Left lung (tissue), 10 donors: ENCODE measurements around the gene WNT11. TPM values are rescaled to one million over a fixed set of nuclear protein-coding genes. Genes with fewer than 3 reads are reported as not detected.
A peak's percentile ranks its signal among the peaks of the same experiment; 100 is the strongest.

Source experiments
- ATAC-seq: fragments of 200-7000 bp; cut with Tn5 transposase; one replicate; pipeline ENCODE4 v1.9.1; 2020; ENCODE audit warnings: moderate library complexity
- DNase-seq, 4 donors: peaks; one replicate each; pipeline ENCODE4 v3.0.0-alpha.2; 2013 to 2020
- H3K27ac ChIP-seq, 2 donors: fragments of 200-600 bp; sonication (generic) in 1 of 2; one replicate each; pipeline versions ENCODE4 v1.5.0 to v1.8.0; 2020 to 2021
- H3K27me3 ChIP-seq, 2 donors: fragments of 200-600 bp; sonication (generic) in 1 of 2; one replicate each; pipeline versions ENCODE4 v1.5.0 to v1.8.0; 2020 to 2021
- H3K36me3 ChIP-seq, 2 donors: fragments of 200-600 bp; sonication (generic) in 1 of 2; one replicate each; pipeline versions ENCODE4 v1.5.0 to v1.8.0; 2020 to 2021
- H3K4me1 ChIP-seq, 2 donors: fragments of 200-600 bp; one replicate each; pipeline ENCODE4 v1.8.0; 2021
- H3K4me3 ChIP-seq, 2 donors: fragments of 200-600 bp; sonication (generic) in 1 of 2; one replicate each; pipeline versions ENCODE4 v1.5.0 to v1.8.0; 2020 to 2021; ENCODE audit warnings: mild to moderate bottlenecking in 1 of 2
- H3K9me3 ChIP-seq, 2 donors: fragments of 200-600 bp; sonication (generic) in 1 of 2; one replicate each; pipeline versions ENCODE4 v1.5.0 to v1.8.0; 2020 to 2021
- intact Hi-C, 2 donors: fragments of 100-400 bp; cut with DNase I; formaldehyde crosslinking; loops; one replicate each; pipeline versions ENCODE4 v1.11.2 to v1.14.2; 2022
- polyA plus RNA-seq, 6 donors: library from polyadenylated mRNA; unstranded; fragments of 120-200 nt; gene quantifications; one replicate each; pipeline ENCODE4 v1.2.1, GENCODE V29; 2013; ENCODE audit not compliant: insufficient read length in 6 of 6
- total RNA-seq, 2 donors: library from RNA; stranded (reverse); fragmentation: NEBNext Ultra II Directional; extraction: Animal tissue kit (Norgen Biotek cat#: 25700); gene quantifications; one replicate each; pipeline ENCODE4 v1.2.1, GENCODE V29; 2021
- TF ChIP-seq, protein P1 (sequence below), 2 donors: fragments of 200-600 bp; sonication (generic) in 1 of 2; IDR thresholded peaks; one replicate each; pipeline versions ENCODE4 v1.5.0 to v1.8.0; 2021; ENCODE audit warnings: antibody characterized with exemption in 2 of 2
- donor health status: DM: no; HTN: yes; CAD: no.
- donor health status: DM: no; HTN: no; CAD: no.

Gene WNT11
- total and polyA plus RNA-seq, 8 donors, result 1.3 to 64.0 (median 54.3) TPM

DNA sequence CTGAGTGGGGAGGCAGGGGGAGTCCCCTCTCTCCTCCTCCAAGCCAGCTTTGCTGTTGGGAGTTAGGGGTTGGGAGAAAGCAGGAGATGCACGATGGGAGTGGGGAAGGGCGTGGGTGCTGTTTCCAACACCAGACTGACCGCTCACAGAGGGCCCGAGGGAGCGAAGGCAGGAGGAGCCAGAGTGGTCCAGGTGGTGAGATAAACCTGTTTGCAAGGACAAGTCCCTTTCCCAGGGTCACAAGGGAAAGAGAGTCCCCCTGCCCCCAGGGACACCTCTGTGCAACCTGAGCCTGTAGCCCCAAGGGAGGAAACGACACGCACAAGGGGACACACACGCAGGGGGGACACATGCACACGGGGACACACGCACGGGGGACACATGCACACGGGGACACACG lies 42.2 kb downstream of the WNT11 start:
- Histone ChIP-seq H3K27me3 (no peaks in the 10 kb centered on the region), H3K9me3 (no peaks in the 10 kb centered on the region), H3K4me3 (no peak overlapping the region), H3K27ac (no peak overlapping the region), H3K4me1 (no peaks in the 10 kb centered on the region), H3K36me3 (no peaks in the 10 kb centered on the region)
- TF ChIP-seq, protein P1, sequence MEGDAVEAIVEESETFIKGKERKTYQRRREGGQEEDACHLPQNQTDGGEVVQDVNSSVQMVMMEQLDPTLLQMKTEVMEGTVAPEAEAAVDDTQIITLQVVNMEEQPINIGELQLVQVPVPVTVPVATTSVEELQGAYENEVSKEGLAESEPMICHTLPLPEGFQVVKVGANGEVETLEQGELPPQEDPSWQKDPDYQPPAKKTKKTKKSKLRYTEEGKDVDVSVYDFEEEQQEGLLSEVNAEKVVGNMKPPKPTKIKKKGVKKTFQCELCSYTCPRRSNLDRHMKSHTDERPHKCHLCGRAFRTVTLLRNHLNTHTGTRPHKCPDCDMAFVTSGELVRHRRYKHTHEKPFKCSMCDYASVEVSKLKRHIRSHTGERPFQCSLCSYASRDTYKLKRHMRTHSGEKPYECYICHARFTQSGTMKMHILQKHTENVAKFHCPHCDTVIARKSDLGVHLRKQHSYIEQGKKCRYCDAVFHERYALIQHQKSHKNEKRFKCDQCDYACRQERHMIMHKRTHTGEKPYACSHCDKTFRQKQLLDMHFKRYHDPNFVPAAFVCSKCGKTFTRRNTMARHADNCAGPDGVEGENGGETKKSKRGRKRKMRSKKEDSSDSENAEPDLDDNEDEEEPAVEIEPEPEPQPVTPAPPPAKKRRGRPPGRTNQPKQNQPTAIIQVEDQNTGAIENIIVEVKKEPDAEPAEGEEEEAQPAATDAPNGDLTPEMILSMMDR (IDR thresholded peaks at IDR 0.05), result no peak
- ATAC-seq (no peak), DNase-seq (no peak)
- intact Hi-C loops, result no loop called here

DNA sequence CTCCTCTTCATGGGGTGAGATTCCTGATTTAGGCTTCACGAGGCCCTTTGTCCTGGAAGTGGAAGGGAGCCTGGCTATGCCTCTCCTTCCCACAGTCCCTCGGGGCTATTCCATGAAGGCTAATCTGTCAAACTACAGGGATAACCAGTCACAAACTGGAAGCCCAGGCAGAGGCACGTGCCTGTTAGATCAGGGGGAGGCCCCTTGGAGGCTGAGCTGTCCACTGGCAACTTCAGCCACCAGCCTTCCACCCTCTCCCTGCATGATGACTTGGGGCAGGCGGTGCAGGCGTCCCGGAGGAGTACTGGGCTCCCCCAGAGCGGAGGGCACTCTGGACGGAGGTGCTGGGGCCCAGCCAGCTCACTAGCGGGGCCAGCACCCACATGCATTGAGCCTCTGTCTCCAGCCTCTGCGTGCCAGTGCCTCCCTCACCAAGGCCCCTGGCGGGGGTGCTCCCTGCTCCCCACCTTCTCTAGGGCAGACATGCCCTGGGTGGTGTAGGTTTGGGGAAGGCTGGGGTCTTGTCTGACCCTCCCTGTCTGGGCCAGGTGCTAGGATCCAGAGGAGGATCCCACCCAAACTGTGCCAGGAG lies 42.9 kb downstream of the WNT11 start:
- TF ChIP-seq, protein P1 (IDR thresholded peaks at IDR 0.05), result no peak
- ATAC-seq (no peak), DNase-seq (peak in 1 of 4 donors; percentile 54)
- no peaks in the 10 kb centered on the region for H3K4me1 ChIP-seq
- intact Hi-C loops, result no loop called here
- no peak overlapping the region for H3K27ac ChIP-seq
- no peaks in the 10 kb centered on the region for H3K36me3 ChIP-seq
- H3K9me3 ChIP-seq, result no peaks in the 10 kb centered on the region
- H3K4me3 ChIP-seq, result no peak overlapping the region
- H3K27me3 ChIP-seq, result no peaks in the 10 kb centered on the region

DNA sequence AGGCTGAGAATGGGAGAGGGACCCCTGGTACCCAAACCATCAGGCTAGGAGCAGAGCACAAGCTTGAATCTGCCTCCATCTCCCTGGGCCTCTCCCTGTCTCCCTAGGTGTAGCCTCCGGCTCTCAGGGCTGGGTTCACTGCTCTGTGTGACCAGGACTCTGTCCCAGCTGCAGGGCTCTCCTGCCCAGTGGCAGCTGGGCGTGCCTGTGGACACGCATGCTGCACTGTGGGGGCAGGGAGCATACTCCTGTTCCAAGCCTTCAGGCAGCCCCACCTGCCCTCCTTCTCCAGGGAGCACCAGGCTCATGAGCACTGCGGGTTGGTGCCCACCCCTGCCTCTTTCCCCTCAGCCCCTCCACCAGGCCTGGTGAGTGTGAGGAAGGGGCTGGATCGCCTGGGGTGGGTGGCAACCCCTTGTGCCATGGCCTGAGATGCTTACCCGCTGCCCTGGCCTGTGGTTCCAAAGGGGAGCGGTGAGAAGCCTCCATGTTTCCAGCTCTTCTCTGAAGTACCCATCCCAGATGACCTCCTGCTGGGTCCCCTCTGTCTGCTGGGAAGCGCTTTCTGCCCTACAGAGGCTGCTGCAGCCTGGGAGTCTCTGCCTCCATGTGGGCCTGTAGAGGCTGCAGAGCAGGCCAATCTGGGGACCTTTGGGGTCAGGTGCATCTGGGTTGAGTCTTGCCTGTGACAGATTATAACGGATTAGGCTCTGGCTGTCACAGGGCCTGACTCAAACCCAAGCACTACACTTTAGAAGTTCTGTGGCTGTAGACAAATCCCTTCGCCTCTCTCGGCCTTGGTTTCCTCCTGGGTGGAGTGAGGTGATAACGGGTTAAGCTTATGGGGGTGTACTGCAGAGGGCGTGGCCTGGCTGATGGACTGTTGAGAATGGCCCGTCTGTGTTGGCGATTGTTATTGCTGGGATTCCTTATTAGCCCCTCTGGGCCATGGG lies 43.7 kb downstream of the WNT11 start:
- Histone ChIP-seq H3K9me3 (no peaks in the 10 kb centered on the region), H3K27me3 (no peaks in the 10 kb centered on the region), H3K4me1 (no peaks in the 10 kb centered on the region), H3K27ac (no peak overlapping the region), H3K4me3 (no peak overlapping the region), H3K36me3 (no peaks in the 10 kb centered on the region)
- DNase-seq (peak in 1 of 4 donors; percentile 39), ATAC-seq (no peak)
- intact Hi-C loops, result no loop called here
- TF ChIP-seq, protein P1 (IDR thresholded peaks at IDR 0.05), result no peak

DNA sequence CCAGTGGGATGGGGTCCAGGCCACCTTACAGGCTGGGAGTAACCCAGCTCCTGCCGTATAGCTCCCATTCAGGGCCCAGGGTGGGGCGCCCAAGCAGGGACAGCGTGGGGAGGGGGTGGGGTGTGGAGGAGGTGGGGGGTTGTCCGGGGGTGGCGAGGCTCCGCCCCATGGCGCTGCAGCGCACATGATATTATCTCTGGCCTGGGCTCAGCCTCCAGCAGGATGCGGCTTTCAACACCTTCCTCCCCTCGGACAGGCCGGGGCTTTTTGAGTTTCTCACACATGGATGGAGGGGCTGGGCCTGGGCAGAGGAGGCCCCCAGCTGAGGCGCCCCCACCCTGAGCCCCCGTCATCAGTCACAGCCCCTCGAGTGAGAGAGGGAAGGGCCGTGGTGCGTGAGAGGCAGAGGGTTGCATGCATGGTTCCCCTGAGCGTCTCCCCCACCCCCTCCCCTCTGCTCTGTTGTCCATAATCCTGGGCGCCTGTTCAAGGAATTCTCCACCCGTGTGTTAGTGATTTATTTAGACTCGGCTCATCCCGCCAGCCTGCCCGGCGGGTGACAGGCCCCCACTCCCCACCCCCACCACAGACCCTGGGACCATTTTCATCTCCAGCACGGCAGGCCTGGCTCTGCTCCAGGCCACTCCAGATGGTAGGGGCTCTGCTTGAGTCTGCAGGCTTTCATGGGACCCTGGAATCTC lies 44.9 kb downstream of the WNT11 start:
- no peaks in the 10 kb centered on the region for H3K4me1 ChIP-seq

More for the DNA sequence above, 44.9 kb downstream of the WNT11 start:
- Histone ChIP-seq H3K36me3 (no peaks in the 10 kb centered on the region), H3K4me3 (no peak overlapping the region), H3K9me3 (no peaks in the 10 kb centered on the region), H3K27ac (no peak overlapping the region), H3K27me3 (no peaks in the 10 kb centered on the region)
- TF ChIP-seq, protein P1 (IDR thresholded peaks at IDR 0.05), result no peak
- DNase-seq (peak in 3 of 4 donors; percentile 41 to 66 (median 51)), ATAC-seq (peak; percentile 44)
- intact Hi-C loops, result no loop called here
